HepG2 (cell line): ENCODE measurements around the gene PAN3. TPM values are rescaled to one million over a fixed set of nuclear protein-coding genes. Genes with fewer than 3 reads are reported as not detected.

ENCODE experiments used
- ARID4A ChIP-seq: sonication (generic); formaldehyde crosslinking; IDR thresholded peaks from 2 replicates; pipeline ENCODE4 v1.5.0; 2020; ENCODE audit warnings: mild to moderate bottlenecking, missing genetic modification reagents, borderline replicate concordance
- CCAR2 ChIP-seq: fragments of 200-400 bp; formaldehyde crosslinking; optimal IDR thresholded peaks from 2 replicates; pipeline ENCODE3; 2018; ENCODE audit warnings: low read depth, mild to moderate bottlenecking, low read length, moderate library complexity
- CREB1 ChIP-seq, 2 experiments: fragments of 450-650 bp in 1 of 2; IDR thresholded peaks; 2 replicates each; pipeline ENCODE4 v1.6.1; 2016 to 2017; ENCODE audit warnings: control low read depth in 1 of 2, mild to moderate bottlenecking in 1 of 2, missing compliant biosample characterization in 1 of 2, missing genetic modification characterization in 1 of 2
- GABPA ChIP-seq, 2 experiments: IDR thresholded peaks; 2 replicates each; pipeline ENCODE4 v1.6.1; 2011 to 2016; ENCODE audit warnings: low read depth in 2 of 2, low read length in 1 of 2, missing biosample characterization in 1 of 2, missing genetic modification characterization in 1 of 2
- HOXA9 ChIP-seq: sonication (generic); formaldehyde crosslinking; IDR thresholded peaks from 2 replicates; pipeline ENCODE4 v1.8.1; 2022; ENCODE audit warnings: missing genetic modification reagents, mild to moderate bottlenecking, moderate library complexity, borderline replicate concordance
- MIER3 ChIP-seq: IDR thresholded peaks from 2 replicates; pipeline ENCODE4 v1.6.1; 2016; ENCODE audit warnings: missing compliant biosample characterization, borderline replicate concordance
- NFIC ChIP-seq: IDR thresholded peaks from 2 replicates; pipeline ENCODE4 v1.6.1; 2012; ENCODE audit warnings: mild to moderate bottlenecking, low read length, inconsistent platforms
- TFDP2 ChIP-seq: sonication (generic); formaldehyde crosslinking; IDR thresholded peaks from 2 replicates; pipeline ENCODE4 v1.4.0; 2020; ENCODE audit warnings: missing genetic modification reagents
- ZBTB25 ChIP-seq: IDR thresholded peaks from 2 replicates; pipeline ENCODE4 v1.6.1; 2018; ENCODE audit warnings: missing genetic modification reagents
- ZBTB7B ChIP-seq: sonication (generic); formaldehyde crosslinking; IDR thresholded peaks from 2 replicates; pipeline ENCODE4 v1.4.0; 2020; ENCODE audit warnings: missing genetic modification reagents
- ZFX ChIP-seq: sonication (generic); formaldehyde crosslinking; IDR thresholded peaks from 2 replicates; pipeline ENCODE4 v1.4.0; 2020; ENCODE audit warnings: mild to moderate bottlenecking, low read depth, missing genetic modification reagents, moderate library complexity
- ZNF274 ChIP-seq: sonication (generic); formaldehyde crosslinking; IDR thresholded peaks from 2 replicates; pipeline ENCODE4 v1.5.1; 2020; ENCODE audit warnings: mild to moderate bottlenecking, missing genetic modification reagents
- ZNF468 ChIP-seq: sonication (generic); formaldehyde crosslinking; IDR thresholded peaks from 2 replicates; pipeline ENCODE4 v1.8.0; 2022; ENCODE audit warnings: mild to moderate bottlenecking, moderate library complexity, missing genetic modification reagents
- ZNF530 ChIP-seq: sonication (generic); formaldehyde crosslinking; IDR thresholded peaks from 2 replicates; pipeline ENCODE4 v1.5.0; 2020; ENCODE audit warnings: low read depth, mild to moderate bottlenecking, missing genetic modification reagents
- ZNF639 ChIP-seq: conservative IDR thresholded peaks from 2 replicates; pipeline ENCODE4 v1.6.1; 2018; ENCODE audit warnings: missing genetic modification reagents
- ZNF670 ChIP-seq: sonication (generic); formaldehyde crosslinking; IDR thresholded peaks from 2 replicates; pipeline ENCODE4 v1.8.0; 2022; ENCODE audit warnings: mild to moderate bottlenecking, missing genetic modification reagents, borderline replicate concordance
- ZNF672 ChIP-seq: sonication (generic); formaldehyde crosslinking; IDR thresholded peaks from 2 replicates; pipeline ENCODE4 v1.8.1; 2022; ENCODE audit warnings: missing genetic modification reagents
- ZNF674 ChIP-seq: sonication (generic); formaldehyde crosslinking; IDR thresholded peaks from 2 replicates; pipeline ENCODE4 v1.5.0; 2020; ENCODE audit warnings: low read depth, mild to moderate bottlenecking, missing genetic modification reagents
- ZSCAN21 ChIP-seq: sonication (generic); formaldehyde crosslinking; IDR thresholded peaks from 2 replicates; pipeline ENCODE4 v1.8.0; 2022; ENCODE audit warnings: mild to moderate bottlenecking, missing genetic modification reagents, moderate library complexity, borderline replicate concordance
- polyA plus RNA-seq, 8 experiments: library from polyadenylated mRNA; depleted of rRNA in 3 of 8; stranded (reverse) in 7 of 8; unstranded in 1 of 8; fragments of >200 nt; fragmentation: Illumina TruSeq in 4 of 8; extraction: Trizol in 4 of 8; gene quantifications; 2 replicates each; pipeline versions ENCODE4 v1.2.1 to v1.2.3, GENCODE V29; 2011 to 2016; ENCODE audit warnings: low read depth in 4 of 8, missing spikeins in 1 of 8, mixed read lengths in 1 of 8; ENCODE audit not compliant: insufficient read depth in 1 of 8
- total RNA-seq, 5 experiments: library from RNA; depleted of rRNA; stranded (reverse); fragments of >200 nt; fragmentation: Illumina TruSeq; extraction: Trizol; gene quantifications; 2 replicates each; pipeline ENCODE4 v1.2.3, GENCODE V29; 2016; ENCODE audit warnings: low read depth in 1 of 5
- TF ChIP-seq, protein P1 (sequence below): sonication (generic); formaldehyde crosslinking; IDR thresholded peaks from 2 replicates; pipeline ENCODE4 v1.4.0; 2020; ENCODE audit warnings: missing genetic modification reagents, mild to moderate bottlenecking, borderline replicate concordance

PAN3 gene
- total and polyA plus RNA-seq, 2 of the 13 experiments (the other 11 are each of a cell fraction or from before 2014, with no cell fraction given), result 9.7 to 10.6 TPM

DNA sequence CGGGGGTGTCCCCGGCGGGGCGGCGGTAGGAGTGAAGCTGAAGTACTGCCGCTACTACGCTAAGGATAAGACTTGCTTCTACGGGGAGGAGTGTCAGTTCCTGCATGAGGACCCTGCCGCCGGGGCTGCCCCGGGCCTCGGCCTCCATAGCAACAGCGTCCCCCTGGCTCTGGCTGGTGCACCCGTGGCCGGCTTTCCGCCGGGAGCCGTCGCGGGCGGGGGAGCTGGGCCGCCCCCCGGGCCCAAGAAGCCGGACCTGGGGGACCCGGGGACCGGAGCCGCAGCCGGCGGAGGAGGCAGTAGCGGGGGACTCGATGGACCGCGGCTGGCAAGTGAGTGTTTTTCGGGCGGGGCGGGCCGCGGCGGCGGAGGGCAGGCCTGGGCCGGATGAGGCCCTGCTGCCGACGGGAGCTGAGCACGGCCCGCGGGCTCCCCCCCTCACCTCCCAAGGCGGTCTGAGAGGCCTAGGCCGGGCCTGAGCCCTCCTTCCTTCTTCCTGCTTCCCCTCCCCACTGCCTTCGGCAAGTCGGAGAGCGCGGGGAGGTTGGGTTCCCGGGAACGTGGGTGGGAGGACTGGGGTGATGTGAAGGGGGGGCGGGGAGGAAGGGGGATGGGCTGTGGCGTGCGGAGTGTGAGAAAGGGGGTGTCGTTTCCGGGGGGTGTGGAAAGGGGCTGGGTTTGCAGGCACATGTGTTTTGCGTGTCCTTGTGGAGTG, 568 bp downstream of the PAN3 start (continued):
- TF ChIP-seq, protein P1, sequence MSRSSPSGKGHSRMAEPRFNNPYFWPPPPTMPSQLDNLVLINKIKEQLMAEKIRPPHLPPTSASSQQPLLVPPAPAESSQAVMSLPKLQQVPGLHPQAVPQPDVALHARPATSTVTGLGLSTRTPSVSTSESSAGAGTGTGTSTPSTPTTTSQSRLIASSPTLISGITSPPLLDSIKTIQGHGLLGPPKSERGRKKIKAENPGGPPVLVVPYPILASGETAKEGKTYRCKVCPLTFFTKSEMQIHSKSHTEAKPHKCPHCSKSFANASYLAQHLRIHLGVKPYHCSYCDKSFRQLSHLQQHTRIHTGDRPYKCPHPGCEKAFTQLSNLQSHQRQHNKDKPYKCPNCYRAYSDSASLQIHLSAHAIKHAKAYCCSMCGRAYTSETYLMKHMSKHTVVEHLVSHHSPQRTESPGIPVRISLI (CRISPR knock-in tag), result no peak
- TF ChIP-seq ZNF674 (no peak), ZBTB7B (CRISPR knock-in tag) (no peak), ARID4A (0 out of 2 replicates have a peak, but pooled peaks have one; percentile 22), HOXA9 (CRISPR knock-in tag) (peak; percentile 20; the same call in 1 of the 2 replicates), CCAR2 (no peak), GABPA (IDR thresholded peaks at IDR 0.05; ENCODE audit: low read depth, low read length) (no peak; the same call in none of the 2 replicates), GABPA (CRISPR knock-in tag; IDR thresholded peaks at IDR 0.05; ENCODE audit: low read depth) (peak; percentile 76), MIER3 (CRISPR knock-in tag) (no peak), ZNF670 (no peak), ZNF639 (CRISPR knock-in tag) (no peak), ZNF672 (CRISPR knock-in tag) (no peak), ZNF274 (CRISPR knock-in tag) (no peak), CREB1 (IDR thresholded peaks at IDR 0.05) (no peak), CREB1 (CRISPR knock-in tag; IDR thresholded peaks at IDR 0.05) (no peak), NFIC (no peak), ZFX (CRISPR knock-in tag) (peak; percentile 90), ZSCAN21 (peak; percentile 13; the same call in 1 of the 2 replicates), ZBTB25 (no peak), ZNF530 (CRISPR knock-in tag) (no peak), TFDP2 (CRISPR knock-in tag) (no peak; the same call in 1 of the 2 replicates), ZNF468 (CRISPR knock-in tag) (no peak)
